ENCODE results near the gene FSTL5.

DNA sequence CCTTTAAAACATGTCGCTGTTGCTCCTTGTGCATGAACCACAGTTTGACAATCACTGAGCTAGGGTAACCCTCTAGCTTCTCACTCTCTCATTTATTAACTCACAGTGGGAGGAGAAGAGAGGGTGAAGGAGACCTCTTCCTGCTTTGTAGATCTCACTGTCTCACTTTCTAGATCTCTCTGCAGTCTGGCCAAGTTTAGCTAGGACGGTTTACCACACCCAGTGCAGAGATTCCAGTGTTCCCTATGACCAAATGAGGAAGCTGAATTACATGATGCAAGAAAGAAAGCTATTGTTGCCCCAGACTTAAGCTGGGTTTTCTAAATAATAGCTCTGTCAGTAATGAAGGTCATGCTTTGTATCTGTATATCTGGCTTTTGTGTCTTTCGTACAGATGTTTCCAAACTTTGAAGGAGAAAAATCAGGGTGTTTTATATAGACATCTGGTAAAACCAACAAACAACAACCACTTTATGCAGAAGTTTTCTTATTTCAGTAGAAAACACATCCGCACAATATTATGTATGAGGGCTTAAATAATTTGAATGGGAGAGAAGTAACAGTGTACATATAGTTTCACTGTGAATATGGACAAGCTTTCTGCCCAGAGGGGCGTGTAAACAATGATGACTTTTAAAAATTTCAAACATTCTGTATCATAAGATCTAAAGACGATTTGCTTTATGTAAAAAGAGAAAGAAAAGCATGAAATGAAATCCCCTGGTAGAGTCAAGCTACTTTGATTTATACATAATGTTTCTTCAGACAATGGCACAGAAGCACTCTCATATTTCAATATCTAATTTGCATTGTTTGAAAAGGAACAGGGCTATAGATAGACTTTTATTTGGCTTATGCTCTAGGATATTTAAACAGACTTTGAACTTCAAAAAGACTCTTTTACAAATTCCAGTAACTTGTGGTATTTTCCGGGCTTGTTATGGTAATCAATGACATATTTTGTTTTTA, 582.3 kb downstream of the FSTL5 start:
- TF ChIP-seq CTCF (IDR thresholded peaks at IDR 0.05; ENCODE audit: borderline replicate concordance, extremely low read depth, low read length, poor library complexity, severe bottlenecking) = no peak
- no peak for TF ChIP-seq EZH2 (IDR thresholded peaks at IDR 0.05; ENCODE audit: borderline replicate concordance, low read depth, low read length, severe bottlenecking)

Data from DND-41 (cell line).